Adipose tissue (tissue), 3 donors: ENCODE results near the gene PEMT. TPM values are rescaled to one million over a fixed set of nuclear protein-coding genes. Genes with fewer than 3 reads are reported as not detected.
"Not testable (repeated sequence)": the region's sequence is repeated elsewhere in the genome, so short reads cannot be mapped to it uniquely, and the experiment has no call there.

ENCODE experiments used
- H3K27ac ChIP-seq: one replicate; pipeline ENCODE4 v1.5.1; 2013; ENCODE audit warnings: low read depth, low read length
- WGBS, 3 donors: extraction: QIAGEN DNeasy Blood & Tissue Kit; methylation state at CpG; one replicate each; pipeline ENCODE4 v1.1.7; 2013; 5-methylcytosine and 5-hydroxymethylcytosine counted together
- polyA plus RNA-seq, 3 donors: library from polyadenylated mRNA; stranded (reverse); fragments of 200-250 nt; gene quantifications; one replicate each; pipeline ENCODE4 v1.2.3, GENCODE V29; 2013
- donor health status: healthy with polysubstance abuse.
- donor health status: Bipolar disorder and iron deficiency.
- donor health status: healthy.

PEMT gene
- polyA plus RNA-seq, 3 donors: 40.9 to 263 (median 44.0) TPM

- WGBS, 3 donors: 88 to 95% (median 92%) methylated on average over 1 to 2 of the region's 2 CpGs
- no peak overlapping the region for H3K27ac ChIP-seq
These were observed 103.5 kb downstream of the PEMT start for GRCh38 chr17:17487998-17488397.

- H3K27ac ChIP-seq: not testable (repeated sequence)
- 96 to 98% (median 98%) methylated on average over 19 to 23 of the region's 23 CpGs for WGBS, 3 donors
These were observed 105.1 kb downstream of the PEMT start for GRCh38 chr17:17486416-17486815.

- H3K27ac ChIP-seq: no peak overlapping the region
- 85 to 87% (median 86%) methylated on average over 6 of the region's 6 CpGs for WGBS, 3 donors
These were observed 106.1 kb downstream of the PEMT start for GRCh38 chr17:17485420-17485819.

GRCh38 chr17:17484451-17484899 is 107.0 kb downstream of the PEMT start:
- 54 to 69% (median 54%) methylated on average over 12 of the region's 12 CpGs for WGBS, 3 donors
- no peak overlapping the region for H3K27ac ChIP-seq

- WGBS, 3 donors: 59 to 79% (median 70%) methylated on average over 5 of the region's 5 CpGs
- no peak overlapping the region for H3K27ac ChIP-seq
These were observed 109.6 kb downstream of the PEMT start for GRCh38 chr17:17481860-17482259.

- 73 to 78% (median 76%) methylated on average over 6 of the region's 6 CpGs for WGBS, 3 donors
- H3K27ac ChIP-seq: no peak overlapping the region
These were observed 110.8 kb downstream of the PEMT start for GRCh38 chr17:17480593-17481148.

- 96 to 100% (median 98%) methylated on average over 3 of the region's 3 CpGs for WGBS, 3 donors
- H3K27ac ChIP-seq: no peak overlapping the region
These were observed 112.3 kb downstream of the PEMT start for GRCh38 chr17:17479209-17479608.

- 0% methylated on average over 35 to 47 of the region's 47 CpGs for WGBS, 3 donors
- H3K27ac ChIP-seq: peak within 1 kb of the TSS; percentile 86
These were observed 114.5 kb downstream of the PEMT start, which contains the start of gene MED9 for GRCh38 chr17:17476865-17477467. MED9 (plus strand) TSS chr17:17477000; CDS start chr17:17477042, 42 bp downstream.

GRCh38 chr17:17474341-17474740 is 117.2 kb downstream of the PEMT start:
- WGBS, 3 donors: 53 to 67% (median 55%) methylated on average over 7 of the region's 7 CpGs
- H3K27ac ChIP-seq: no peak overlapping the region

- 59 to 69% (median 66%) methylated on average over 8 of the region's 8 CpGs for WGBS, 3 donors
- no peak overlapping the region for H3K27ac ChIP-seq
These were observed 119.1 kb downstream of the PEMT start for GRCh38 chr17:17472333-17472920.

- H3K27ac ChIP-seq: no peak overlapping the region
- WGBS, 3 donors: 85 to 93% (median 92%) methylated on average over 3 of the region's 3 CpGs
These were observed 121.5 kb downstream of the PEMT start for GRCh38 chr17:17469996-17470395.

GRCh38 chr17:17469358-17469757 is 122.2 kb downstream of the PEMT start:
- 94 to 98% (median 96%) methylated on average over 4 of the region's 4 CpGs for WGBS, 3 donors
- H3K27ac ChIP-seq: no peak overlapping the region

GRCh38 chr17:17468217-17469010 is 123.1 kb downstream of the PEMT start:
- no peak overlapping the region for H3K27ac ChIP-seq
- 56 to 76% (median 67%) methylated on average over 5 of the region's 5 CpGs for WGBS, 3 donors

GRCh38 chr17:17467720-17468119 is 123.8 kb downstream of the PEMT start:
- H3K27ac ChIP-seq: no peak overlapping the region
- 38 to 66% (median 60%) methylated on average over 5 of the region's 5 CpGs for WGBS, 3 donors

GRCh38 chr17:17467016-17467415 is 124.5 kb downstream of the PEMT start:
- no peak overlapping the region for H3K27ac ChIP-seq
- 71 to 88% (median 72%) methylated on average over 5 of the region's 5 CpGs for WGBS, 3 donors

- H3K27ac ChIP-seq: no peak overlapping the region
- WGBS, 3 donors: 58 to 70% (median 63%) methylated on average over 5 of the region's 5 CpGs
These were observed 125.0 kb downstream of the PEMT start for GRCh38 chr17:17466511-17466910.

- H3K27ac ChIP-seq: not testable (repeated sequence)
- 60 to 78% (median 63%) methylated on average over 1 of the region's 1 CpG for WGBS, 3 donors
These were observed 125.6 kb downstream of the PEMT start for GRCh38 chr17:17465878-17466277.

GRCh38 chr17:17463821-17464220 is 127.7 kb downstream of the PEMT start:
- 79 to 91% (median 88%) methylated on average over 6 of the region's 6 CpGs for WGBS, 3 donors
- no peak overlapping the region for H3K27ac ChIP-seq
